Smooth muscle cell (in vitro differentiated cells): Measurements from ENCODE around the gene NRDE2. TPM values are rescaled to one million over a fixed set of nuclear protein-coding genes. Genes with fewer than 3 reads are reported as not detected.

ENCODE experiments used
- DNase-seq: peaks from one replicate; lab custom pipeline; 2025; ENCODE audit not compliant: unreplicated experiment; lab: John Stamatoyannopoulos, UW
- H2AFZ ChIP-seq: fragments of 200-600 bp; sonication (generic); 2 replicates; pipeline ENCODE4 v1.6.0; 2016; ENCODE audit warnings: antibody characterized with exemption, low read depth, mild to moderate bottlenecking
- H3F3A ChIP-seq: fragments of 200-600 bp; sonication (generic); 2 replicates; pipeline ENCODE4 v1.6.0; 2017; ENCODE audit warnings: antibody characterized with exemption, low read depth
- H3K27ac ChIP-seq: fragments of 200-600 bp; sonication (generic); 2 replicates; pipeline ENCODE4 v1.5.1; 2016; ENCODE audit warnings: low read depth, mild to moderate bottlenecking
- H3K27me3 ChIP-seq: fragments of 200-600 bp; sonication (generic); 2 replicates; pipeline ENCODE4 v1.6.1; 2016; ENCODE audit warnings: low read depth, mild to moderate bottlenecking
- H3K36me3 ChIP-seq: fragments of 200-600 bp; sonication (generic); 2 replicates; pipeline ENCODE4 v1.5.1; 2016; ENCODE audit warnings: low read depth
- H3K4me1 ChIP-seq: fragments of 200-600 bp; sonication (generic); 2 replicates; pipeline ENCODE4 v1.5.1; 2016; ENCODE audit warnings: low read depth
- H3K4me2 ChIP-seq: fragments of 200-600 bp; sonication (generic); 2 replicates; pipeline ENCODE4 v1.6.0; 2016; ENCODE audit warnings: mild to moderate bottlenecking
- H3K4me3 ChIP-seq: fragments of 200-600 bp; sonication (generic); 2 replicates; pipeline ENCODE4 v1.5.1; 2016; ENCODE audit warnings: mild to moderate bottlenecking
- H3K79me2 ChIP-seq: fragments of 200-600 bp; sonication (generic); 2 replicates; pipeline ENCODE4 v1.6.0; 2016; ENCODE audit warnings: low read depth, mild to moderate bottlenecking
- H3K9ac ChIP-seq: fragments of 200-600 bp; sonication (generic); 2 replicates; pipeline ENCODE4 v1.6.0; 2016; ENCODE audit warnings: low read depth
- H3K9me3 ChIP-seq: fragments of 200-600 bp; sonication (generic); replicated peaks from 2 replicates; pipeline ENCODE4 v1.5.1; 2016; ENCODE audit warnings: low read depth
- H4K20me1 ChIP-seq: fragments of 200-600 bp; sonication (generic); 2 replicates; pipeline ENCODE4 v1.6.0; 2016; ENCODE audit warnings: low read depth
- CTCF ChIP-seq: fragments of 200-600 bp; sonication (generic); IDR thresholded peaks from 2 replicates; pipeline ENCODE4 v1.5.1; 2017; ENCODE audit warnings: borderline replicate concordance, mild to moderate bottlenecking, antibody characterized with exemption; ENCODE audit not compliant: insufficient read depth, poor library complexity, severe bottlenecking
- WGBS: methylation state at CpG from one replicate; pipeline ENCODE4 v1.1.7; 2016; ENCODE audit warnings: low lambda C conversion rate; 5-methylcytosine and 5-hydroxymethylcytosine counted together
- polyA plus RNA-seq: library from polyadenylated mRNA; unstranded; fragments of >200 nt; fragmentation: Nextera tagmentation; extraction: Ambion mirVana; gene quantifications from 2 replicates; pipeline ENCODE4 v1.2.1, GENCODE V29; 2016
- total RNA-seq: library from RNA; depleted of rRNA; stranded (reverse); fragments of >200 nt; gene quantifications from 2 replicates; pipeline ENCODE4 v1.2.3, GENCODE V29; 2014

Gene NRDE2
- total and polyA plus RNA-seq, 2 experiments from 2014 or later = 8.0 to 9.9 TPM

GRCh38 chr14:90358359-90358758 lies 26.6 kb upstream of the NRDE2 start:
- H3K79me2 ChIP-seq = no peaks in the 10 kb centered on the region
- no peak overlapping the region for H3K27ac ChIP-seq
- no peaks in the 10 kb centered on the region for H4K20me1 ChIP-seq
- no peaks in the 10 kb centered on the region for H3F3A ChIP-seq
- DNase-seq = no peak
- no peaks in the 10 kb centered on the region for H3K36me3 ChIP-seq
- H3K4me1 ChIP-seq = peaks cover 6% of the 10 kb centered on the region
- H3K4me3 ChIP-seq = no peak overlapping the region
- no peak overlapping the region for H2AFZ ChIP-seq
- no peaks in the 10 kb centered on the region for H3K9me3 ChIP-seq
- 88% methylated on average over 4 of the region's 4 CpGs for WGBS
- peaks cover 5% of the 10 kb centered on the region for H3K27me3 ChIP-seq
- no peak for TF ChIP-seq CTCF
- H3K4me2 ChIP-seq = no peak overlapping the region
- no peak overlapping the region for H3K9ac ChIP-seq

GRCh38 chr14:90356925-90357324 lies 25.2 kb upstream of the NRDE2 start:
- TF ChIP-seq CTCF = no peak
- no peaks in the 10 kb centered on the region for H3F3A ChIP-seq
- H3K4me3 ChIP-seq = no peak overlapping the region
- peaks cover 5% of the 10 kb centered on the region for H3K27me3 ChIP-seq
- H2AFZ ChIP-seq = no peak overlapping the region
- no peaks in the 10 kb centered on the region for H3K36me3 ChIP-seq
- 96% methylated on average over 1 of the region's 1 CpG for WGBS
- no peak overlapping the region for H3K27ac ChIP-seq
- no peak overlapping the region for H3K4me2 ChIP-seq
- H3K9ac ChIP-seq = no peak overlapping the region
- no peaks in the 10 kb centered on the region for H3K9me3 ChIP-seq
- H3K79me2 ChIP-seq = no peaks in the 10 kb centered on the region
- no peaks in the 10 kb centered on the region for H4K20me1 ChIP-seq
- no peak for DNase-seq
- H3K4me1 ChIP-seq = peaks cover 6% of the 10 kb centered on the region

- H4K20me1 ChIP-seq = no peaks in the 10 kb centered on the region
- H3F3A ChIP-seq = no peaks in the 10 kb centered on the region
- 79% methylated on average over 8 of the region's 8 CpGs for whole genome bisulfite sequencing
- H3K36me3 ChIP-seq = no peaks in the 10 kb centered on the region
- DNase-seq = no peak
- no peaks in the 10 kb centered on the region for H3K9me3 ChIP-seq
- peaks cover 5% of the 10 kb centered on the region for H3K27me3 ChIP-seq
- H2AFZ ChIP-seq = no peak overlapping the region
- no peak overlapping the region for H3K4me2 ChIP-seq
- H3K9ac ChIP-seq = no peak overlapping the region
- no peak for TF ChIP-seq CTCF
- H3K27ac ChIP-seq = no peak overlapping the region
- no peaks in the 10 kb centered on the region for H3K79me2 ChIP-seq
- H3K4me1 ChIP-seq = peaks cover 6% of the 10 kb centered on the region
- H3K4me3 ChIP-seq = no peak overlapping the region
These were observed 24.1 kb upstream of the NRDE2 start for GRCh38 chr14:90355540-90356518.
